Measurements from ENCODE around the gene CBFA2T2. TPM values are rescaled to one million over a fixed set of nuclear protein-coding genes. Genes with fewer than 3 reads are reported as not detected.

The CBFA2T2 gene
- total RNA-seq, 3 donors from 2014 or later (not counting 1 experiment from before 2014, with no cell fraction given), result 16.5 to 27.5 (median 18.5) TPM

GRCh38 chr20:33516882-33517281 is 27.0 kb downstream of the CBFA2T2 start:
- Histone ChIP-seq H3K36me3 (ENCODE audit: control insufficient read depth, insufficient read depth, low read length) (no peaks in the 10 kb centered on the region), H3K9me3 (ENCODE audit: control insufficient read depth, insufficient read depth, low read length) (no peaks in the 10 kb centered on the region), H3K27me3 (ENCODE audit: control insufficient read depth, insufficient read depth, low read length) (no peaks in the 10 kb centered on the region), H3K4me3 (ENCODE audit: low read length) (no peak overlapping the region), H3K27ac (ENCODE audit: low read length) (no peak overlapping the region), H3K4me1 (ENCODE audit: control insufficient read depth, insufficient read depth, low read length) (no peaks in the 10 kb centered on the region)
- DNase-seq (no peak), ATAC-seq (no peak)
- H3K9me3 Mint-ChIP-seq, result no peaks in the 10 kb centered on the region
- H3K4me1 Mint-ChIP-seq, result peaks cover 5 to 6% of the 10 kb centered on the region in 2 donors
- 67% methylated on average over 1 of the region's 1 CpG for WGBS (ENCODE audit: insufficient coverage)
- H3K36me3 Mint-ChIP-seq, result no peaks in the 10 kb centered on the region
- no peak for TF ChIP-seq CTCF (IDR thresholded peaks at IDR 0.05)
- intact Hi-C loops (cut with micrococcal nuclease), result no loop called here
- no peaks in the 10 kb centered on the region for H3K27me3 Mint-ChIP-seq (ENCODE audit: low read depth in 2 of 2)
- no peak overlapping the region for H3K4me3 Mint-ChIP-seq
- H3K27ac Mint-ChIP-seq, result no peak overlapping the region

- Mint-ChIP-seq H3K9me3 (no peaks in the 10 kb centered on the region), H3K36me3 (no peaks in the 10 kb centered on the region), H3K4me3 (no peak overlapping the region), H3K27ac (no peak overlapping the region), H3K27me3 (ENCODE audit: low read depth in 2 of 2) (no peaks in the 10 kb centered on the region), H3K4me1 (peaks cover 9 to 12% of the 10 kb centered on the region in 2 donors)
- Histone ChIP-seq H3K27me3 (ENCODE audit: control insufficient read depth, insufficient read depth, low read length) (no peaks in the 10 kb centered on the region), H3K9me3 (ENCODE audit: control insufficient read depth, insufficient read depth, low read length) (no peaks in the 10 kb centered on the region), H3K4me3 (ENCODE audit: low read length) (no peak overlapping the region), H3K36me3 (ENCODE audit: control insufficient read depth, insufficient read depth, low read length) (no peaks in the 10 kb centered on the region), H3K4me1 (ENCODE audit: control insufficient read depth, insufficient read depth, low read length) (no peaks in the 10 kb centered on the region), H3K27ac (ENCODE audit: low read length) (no peak overlapping the region)
- 100% methylated on average over 5 of the region's 5 CpGs for WGBS (ENCODE audit: insufficient coverage)
- intact Hi-C loops (cut with micrococcal nuclease), result no loop called here
- TF ChIP-seq CTCF (IDR thresholded peaks at IDR 0.05), result no peak
- ATAC-seq (no peak), DNase-seq (no peak)
These were observed 28.2 kb downstream of the CBFA2T2 start for GRCh38 chr20:33518071-33518470.

GRCh38 chr20:33521461-33521860 is 31.6 kb downstream of the CBFA2T2 start:
- Histone ChIP-seq H3K27me3 (ENCODE audit: control insufficient read depth, insufficient read depth, low read length) (no peaks in the 10 kb centered on the region), H3K4me3 (ENCODE audit: low read length) (no peak overlapping the region), H3K27ac (ENCODE audit: low read length) (no peak overlapping the region), H3K9me3 (ENCODE audit: control insufficient read depth, insufficient read depth, low read length) (no peaks in the 10 kb centered on the region), H3K4me1 (ENCODE audit: control insufficient read depth, insufficient read depth, low read length) (no peaks in the 10 kb centered on the region), H3K36me3 (ENCODE audit: control insufficient read depth, insufficient read depth, low read length) (peaks cover 2% of the 10 kb centered on the region)
- intact Hi-C loops (cut with micrococcal nuclease), result no loop called here
- WGBS (ENCODE audit: insufficient coverage), result 94% methylated on average over 1 of the region's 1 CpG
- no peak overlapping the region for H3K27ac Mint-ChIP-seq
- H3K4me1 Mint-ChIP-seq, result peaks cover 9 to 12% of the 10 kb centered on the region in 2 donors
- H3K4me3 Mint-ChIP-seq, result no peak overlapping the region
- DNase-seq (no peak), ATAC-seq (no peak)
- no peaks in the 10 kb centered on the region for H3K27me3 Mint-ChIP-seq (ENCODE audit: low read depth in 2 of 2)
- H3K9me3 Mint-ChIP-seq, result no peaks in the 10 kb centered on the region
- no peak for TF ChIP-seq CTCF (IDR thresholded peaks at IDR 0.05)
- no peaks in the 10 kb centered on the region for H3K36me3 Mint-ChIP-seq

- peaks cover 2% of the 10 kb centered on the region for H3K36me3 ChIP-seq (ENCODE audit: control insufficient read depth, insufficient read depth, low read length)
- H3K4me1 Mint-ChIP-seq, result peaks cover 9 to 12% of the 10 kb centered on the region in 2 donors
- no peak overlapping the region for H3K27ac Mint-ChIP-seq
These were observed 32.4 kb downstream of the CBFA2T2 start for GRCh38 chr20:33522256-33522820.

More at GRCh38 chr20:33522256-33522820, 32.4 kb downstream of the CBFA2T2 start:
- no peak overlapping the region for H3K4me3 ChIP-seq (ENCODE audit: low read length)
- 90% methylated on average over 3 of the region's 3 CpGs for WGBS (ENCODE audit: insufficient coverage)
- Mint-ChIP-seq H3K36me3 (no peaks in the 10 kb centered on the region), H3K4me3 (no peak overlapping the region), H3K27me3 (ENCODE audit: low read depth in 2 of 2) (no peaks in the 10 kb centered on the region), H3K9me3 (no peaks in the 10 kb centered on the region)
- no peak for ATAC-seq
- no peaks in the 10 kb centered on the region for H3K27me3 ChIP-seq (ENCODE audit: control insufficient read depth, insufficient read depth, low read length)
- DNase-seq, result no peak
- no peaks in the 10 kb centered on the region for H3K4me1 ChIP-seq (ENCODE audit: control insufficient read depth, insufficient read depth, low read length)
- TF ChIP-seq CTCF (IDR thresholded peaks at IDR 0.05), result no peak
- H3K27ac ChIP-seq (ENCODE audit: low read length), result no peak overlapping the region
- intact Hi-C loops (cut with micrococcal nuclease), result no loop called here
- no peaks in the 10 kb centered on the region for H3K9me3 ChIP-seq (ENCODE audit: control insufficient read depth, insufficient read depth, low read length)
